HG03159 (cell line): ENCODE measurements around the gene DTYMK.
"Not testable (repeated sequence)": the region's sequence is repeated elsewhere in the genome, so short reads cannot be mapped to it uniquely, and the experiment has no call there.

Experiments
- ATAC-seq: cut with Tn5 transposase; IDR thresholded peaks from one replicate; pipeline ENCODE4 v1.9.1; 2021; ENCODE audit warnings: mild to moderate bottlenecking, moderate library complexity; ENCODE audit not compliant: unreplicated experiment

Gene DTYMK

GRCh38 chr2:241686650-241687425 lies at the start of gene DTYMK:
Gene DTYMK, minus strand, starts transcription at chr2:241686815. Its CDS starts 32 bp downstream, at chr2:241686783.
- peak; percentile 92 for ATAC-seq

- no peak for ATAC-seq
Observed at GRCh38 chr2:241736111-241736510, 49.5 kb upstream of the DTYMK start.

GRCh38 chr2:241734467-241735208 lies 48.0 kb upstream of the DTYMK start, which contains the start of gene D2HGDH:
Gene D2HGDH, plus strand, starts transcription at chr2:241734630. Its CDS starts 595 bp downstream, at chr2:241735225.
- peak; percentile 77 for ATAC-seq

GRCh38 chr2:241734208-241734466 lies 47.5 kb upstream of the DTYMK start:
- no peak for ATAC-seq

GRCh38 chr2:241733391-241734207 lies 47.0 kb upstream of the DTYMK start:
- no peak for ATAC-seq

GRCh38 chr2:241732513-241733186 lies 46.0 kb upstream of the DTYMK start:
- not testable (repeated sequence) for ATAC-seq

GRCh38 chr2:241730671-241731293 lies 44.2 kb upstream of the DTYMK start:
- no peak for ATAC-seq

GRCh38 chr2:241729868-241730267 lies 43.3 kb upstream of the DTYMK start:
- no peak for ATAC-seq

- no peak for ATAC-seq
Observed at GRCh38 chr2:241728627-241729026, 42.0 kb upstream of the DTYMK start.

GRCh38 chr2:241728000-241728399 lies 41.4 kb upstream of the DTYMK start:
- ATAC-seq, result no peak

- ATAC-seq, result no peak
Observed at GRCh38 chr2:241726459-241726858, 39.8 kb upstream of the DTYMK start.

GRCh38 chr2:241724975-241725870 lies 38.6 kb upstream of the DTYMK start:
- no peak for ATAC-seq

- ATAC-seq, result no peak
Observed at GRCh38 chr2:241724259-241724974, 37.8 kb upstream of the DTYMK start.

GRCh38 chr2:241722896-241723454 lies 36.4 kb upstream of the DTYMK start:
- no peak for ATAC-seq

GRCh38 chr2:241721852-241722251 lies 35.2 kb upstream of the DTYMK start:
- ATAC-seq, result no peak

- no peak for ATAC-seq
Observed at GRCh38 chr2:241720560-241720959, 33.9 kb upstream of the DTYMK start.

GRCh38 chr2:241720099-241720498 lies 33.5 kb upstream of the DTYMK start:
- ATAC-seq, result no peak

- no peak for ATAC-seq
Observed at GRCh38 chr2:241719093-241719492, 32.5 kb upstream of the DTYMK start.

- no peak for ATAC-seq
Observed at GRCh38 chr2:241708879-241709278, 22.3 kb upstream of the DTYMK start.
